A549 (cell line): ENCODE data around the gene ADAMTS15. TPM values are rescaled to one million over a fixed set of nuclear protein-coding genes. Genes with fewer than 3 reads are reported as not detected.

ENCODE experiments used
- ATAC-seq, 2 experiments: fragments of 200-7000 bp in 1 of 2; fragments of >200 bp in 1 of 2; cut with Nextera tagmentation in 1 of 2; cut with Tn5 transposase in 1 of 2; 3 replicates each; pipeline versions ENCODE4 v1.8.0 to v1.9.1; 2018 to 2020; ENCODE audit warnings: mild to moderate bottlenecking in 1 of 2, moderate library complexity in 1 of 2
- CTCF ChIA-PET: fragments of 300-600 bp; sonication (Branson Sonifier 250); formaldehyde crosslinking; extraction: SDS; loops from one replicate; lab custom pipeline; 2021; ENCODE audit warnings: antibody characterized with exemption, inconsistent platforms; lab: Yijun Ruan, JAX
- POLR2A ChIA-PET: fragments of 350-600 bp; formaldehyde crosslinking; extraction: SDS; loops from one replicate; lab custom pipeline; 2021; ENCODE audit warnings: antibody characterized with exemption, inconsistent platforms; lab: Yijun Ruan, JAX
- DNase-seq, 2 experiments: peaks; one replicate each; pipeline versions ENCODE4 v3.0.0 to v3.0.0-alpha.2; 2011 to 2016; ENCODE audit warnings: low read depth in 1 of 2, low spot score in 1 of 2
- FAIRE-seq: peaks from 2 replicates; lab custom pipeline; 2011; peaks lifted over from hg19 to GRCh38; lab: Jason Lieb, UNC
- H3K27ac ChIP-seq, 2 experiments: fragments of >200 bp; sonication (Bioruptor Twin); formaldehyde crosslinking; 3 replicates each; pipeline ENCODE4 v1.5.1; 2016 to 2017
- H3K4me1 ChIP-seq: fragments of >200 bp; sonication (Bioruptor Twin); formaldehyde crosslinking; 3 replicates; pipeline ENCODE4 v1.6.1; 2016
- H3K4me2 ChIP-seq: fragments of >200 bp; sonication (Bioruptor Twin); formaldehyde crosslinking; 3 replicates; pipeline ENCODE4 v1.6.1; 2016
- H3K4me3 ChIP-seq: fragments of >200 bp; sonication (Bioruptor Twin); formaldehyde crosslinking; 3 replicates; pipeline ENCODE4 v1.5.1; 2016
- H3K9me3 ChIP-seq: fragments of >200 bp; sonication (Bioruptor Twin); formaldehyde crosslinking; 3 replicates; pipeline ENCODE4 v1.6.1; 2016
- CBX8 ChIP-seq: fragments of 200-600 bp; sonication (generic); IDR thresholded peaks from 2 replicates; pipeline ENCODE4 v1.6.1; 2016
- HDAC2 ChIP-seq: fragments of 200-600 bp; sonication (generic); IDR thresholded peaks from 2 replicates; pipeline ENCODE4 v1.6.1; 2016
- HEYL ChIP-seq: fragments of 250-450 bp; sonication (Bioruptor Pico); IDR thresholded peaks from 2 replicates; pipeline ENCODE4 v1.8.0; 2021; ENCODE audit warnings: mild to moderate bottlenecking, moderate library complexity
- HOXA7 ChIP-seq: fragments of 250-450 bp; sonication (Bioruptor Pico); IDR thresholded peaks from 2 replicates; pipeline ENCODE4 v1.5.0; 2020; ENCODE audit warnings: mild to moderate bottlenecking, moderate library complexity
- KDM5A ChIP-seq: fragments of 200-600 bp; sonication (generic); IDR thresholded peaks from 2 replicates; pipeline ENCODE4 v1.6.1; 2016; ENCODE audit warnings: antibody characterized with exemption, mild to moderate bottlenecking
- MAFK ChIP-seq: fragments of 450-650 bp; IDR thresholded peaks from 2 replicates; pipeline ENCODE4 v1.6.1; 2014; ENCODE audit not compliant: partially characterized antibody
- MAZ ChIP-seq: fragments of 150-350 bp; IDR thresholded peaks from 2 replicates; pipeline ENCODE4 v1.6.1; 2014; ENCODE audit warnings: antibody characterized with exemption, low read depth, low read length, borderline replicate concordance
- MYC ChIP-seq: IDR thresholded peaks from 2 replicates; pipeline ENCODE4 v1.6.1; 2012; ENCODE audit warnings: mild to moderate bottlenecking, inconsistent platforms, low read length, improper control_type of control experiment, borderline replicate concordance
- NFE2L2 ChIP-seq: fragments of 150-350 bp; conservative IDR thresholded peaks from 2 replicates; pipeline ENCODE4 v1.6.1; 2014; ENCODE audit warnings: low read length
- NPAS2 ChIP-seq: fragments of 250-450 bp; sonication (Bioruptor Pico); IDR thresholded peaks from 2 replicates; pipeline ENCODE4 v1.8.0; 2022; ENCODE audit warnings: mild to moderate bottlenecking, moderate library complexity, borderline replicate concordance
- POLR2AphosphoS2 ChIP-seq: conservative IDR thresholded peaks from 2 replicates; pipeline ENCODE4 v1.6.1; 2012; ENCODE audit warnings: low read length, improper control_type of control experiment, inconsistent platforms
- RAD21 ChIP-seq, 2 experiments: fragments of >200 bp in 1 of 2; sonication (Bioruptor Twin) in 1 of 2; formaldehyde crosslinking in 1 of 2; IDR thresholded peaks in 1 of 2; conservative IDR thresholded peaks in 1 of 2; 2 replicates in 1 of 2; 3 replicates in 1 of 2; pipeline ENCODE4 v1.6.1; 2012 to 2018; ENCODE audit warnings: inconsistent platforms in 1 of 2
- RCOR1 ChIP-seq: fragments of 150-350 bp; IDR thresholded peaks from 2 replicates; pipeline ENCODE4 v1.6.1; 2014; ENCODE audit warnings: antibody characterized with exemption, low read length, low read depth
- SMC3 ChIP-seq: fragments of >200 bp; sonication (Bioruptor Twin); formaldehyde crosslinking; IDR thresholded peaks from 3 replicates; pipeline ENCODE4 v1.6.1; 2018; ENCODE audit warnings: inconsistent platforms
- TP53 ChIP-seq: fragments of 250-450 bp; sonication (Bioruptor Pico); IDR thresholded peaks from 2 replicates; pipeline ENCODE4 v1.5.0; 2021; ENCODE audit warnings: mild to moderate bottlenecking, moderate library complexity
- ZFP36 ChIP-seq: fragments of 450-650 bp; IDR thresholded peaks from 2 replicates; pipeline ENCODE4 v1.6.1; 2014; ENCODE audit warnings: borderline replicate concordance; ENCODE audit not compliant: partially characterized antibody
- ZSCAN20 ChIP-seq: fragments of 250-450 bp; sonication (Bioruptor Pico); IDR thresholded peaks from 2 replicates; pipeline ENCODE4 v1.8.0; 2022; ENCODE audit warnings: mild to moderate bottlenecking, moderate library complexity
- WGBS: methylation state at CpG from one replicate; pipeline ENCODE4 v1.1.6; 2017; ENCODE audit errors: missing lambda C conversion rate; 5-methylcytosine and 5-hydroxymethylcytosine counted together
- polyA plus RNA-seq, 4 experiments: library from polyadenylated mRNA; depleted of rRNA in 3 of 4; stranded (reverse); fragments of >200 nt; fragmentation: RNase III in 1 of 4; extraction: RNeasy Plus Mini Kit Qiagen cat#74134 plus additional on column Dnase treatment in 1 of 4; gene quantifications; 2 replicates in 3 of 4; 3 replicates in 1 of 4; pipeline ENCODE4 v1.2.3, GENCODE V29; 2011 to 2017
- TF ChIP-seq, protein P1 (sequence below): fragments of >200 bp; sonication (Bioruptor Twin); formaldehyde crosslinking; IDR thresholded peaks from 3 replicates; pipeline ENCODE4 v1.6.1; 2016
- TF ChIP-seq, protein P2 (sequence below): fragments of >200 bp; sonication (Bioruptor Twin); formaldehyde crosslinking; IDR thresholded peaks from 3 replicates; pipeline ENCODE4 v1.5.1; 2016
- TF ChIP-seq, protein P3 (sequence below): IDR thresholded peaks from 2 replicates; pipeline ENCODE4 v1.6.1; 2012; ENCODE audit warnings: low read depth, borderline replicate concordance

ADAMTS15 gene
- polyA plus RNA-seq, 2 of the 4 experiments (the other 2 are of a cell fraction): 2.2 to 4.0 TPM

DNA sequence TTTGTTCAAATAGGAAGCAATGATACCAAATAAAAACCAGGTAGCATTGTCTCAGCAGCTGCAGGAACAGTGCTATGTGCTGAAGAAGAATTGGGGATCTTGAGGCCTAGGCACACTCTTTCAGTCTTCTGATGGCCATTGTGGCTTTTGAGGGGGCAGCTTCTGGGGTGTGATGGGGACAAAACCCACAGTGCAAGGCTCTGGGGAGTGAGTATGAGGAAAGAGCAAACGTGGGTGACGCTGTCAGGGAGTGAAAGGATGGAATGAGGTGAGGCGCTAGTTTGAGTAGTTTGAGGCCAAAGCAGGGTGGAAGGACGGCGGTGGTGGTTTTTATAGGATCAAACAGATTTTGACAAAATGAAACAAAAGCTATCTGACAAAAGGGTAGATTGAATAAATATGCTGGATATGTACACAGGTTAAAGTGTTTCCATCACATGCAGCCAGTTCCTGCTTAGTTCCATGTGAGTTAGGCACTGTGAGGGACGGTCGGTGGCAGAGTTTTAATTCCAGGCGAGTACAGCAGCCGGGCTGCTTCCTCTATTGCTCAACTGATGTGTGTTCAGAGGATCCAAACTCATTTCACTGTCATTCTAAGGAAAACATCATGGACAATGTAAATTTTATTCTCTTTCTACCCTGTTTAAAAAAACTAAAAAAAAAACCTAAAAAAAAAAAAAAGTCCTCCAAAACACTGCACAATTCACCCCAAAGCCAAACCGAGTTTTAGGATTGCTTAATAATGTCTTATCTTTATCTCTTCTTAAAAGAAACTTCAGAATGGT, 18.9 kb downstream of the ADAMTS15 start (continued):
- no peak for TF ChIP-seq RCOR1
- TF ChIP-seq SMC3: no peak
- TF ChIP-seq KDM5A: no peak
- TF ChIP-seq MYC: no peak

DNA sequence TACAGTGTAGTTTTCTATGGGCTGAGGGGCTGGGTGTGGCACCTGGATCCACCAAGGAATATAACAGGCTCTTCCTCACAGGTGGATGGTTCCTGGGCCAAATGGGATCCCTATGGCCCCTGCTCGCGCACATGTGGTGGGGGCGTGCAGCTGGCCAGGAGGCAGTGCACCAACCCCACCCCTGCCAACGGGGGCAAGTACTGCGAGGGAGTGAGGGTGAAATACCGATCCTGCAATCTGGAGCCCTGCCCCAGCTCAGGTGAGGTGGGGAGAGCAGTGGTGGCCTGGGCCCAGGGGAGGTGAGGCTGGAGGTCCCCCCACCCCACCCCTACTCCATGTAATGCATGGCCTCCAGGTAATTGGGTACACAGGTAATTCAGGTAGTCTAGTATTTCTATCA, 20.7 kb downstream of the ADAMTS15 start:
- H3K4me2 ChIP-seq: no peak overlapping the region
- TF ChIP-seq, protein P1, sequence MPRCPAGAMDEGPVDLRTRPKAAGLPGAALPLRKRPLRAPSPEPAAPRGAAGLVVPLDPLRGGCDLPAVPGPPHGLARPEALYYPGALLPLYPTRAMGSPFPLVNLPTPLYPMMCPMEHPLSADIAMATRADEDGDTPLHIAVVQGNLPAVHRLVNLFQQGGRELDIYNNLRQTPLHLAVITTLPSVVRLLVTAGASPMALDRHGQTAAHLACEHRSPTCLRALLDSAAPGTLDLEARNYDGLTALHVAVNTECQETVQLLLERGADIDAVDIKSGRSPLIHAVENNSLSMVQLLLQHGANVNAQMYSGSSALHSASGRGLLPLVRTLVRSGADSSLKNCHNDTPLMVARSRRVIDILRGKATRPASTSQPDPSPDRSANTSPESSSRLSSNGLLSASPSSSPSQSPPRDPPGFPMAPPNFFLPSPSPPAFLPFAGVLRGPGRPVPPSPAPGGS: no peak
- TF ChIP-seq ZSCAN20 (CRISPR knock-in tag): no peak
- TF ChIP-seq CBX8: no peak
- TF ChIP-seq HEYL: no peak
- no peak for TF ChIP-seq ZFP36
- no peak for TF ChIP-seq NFE2L2
- TF ChIP-seq MAZ: no peak
- TF ChIP-seq HOXA7: no peak
- TF ChIP-seq HDAC2: no peak
- TF ChIP-seq, protein P2, sequence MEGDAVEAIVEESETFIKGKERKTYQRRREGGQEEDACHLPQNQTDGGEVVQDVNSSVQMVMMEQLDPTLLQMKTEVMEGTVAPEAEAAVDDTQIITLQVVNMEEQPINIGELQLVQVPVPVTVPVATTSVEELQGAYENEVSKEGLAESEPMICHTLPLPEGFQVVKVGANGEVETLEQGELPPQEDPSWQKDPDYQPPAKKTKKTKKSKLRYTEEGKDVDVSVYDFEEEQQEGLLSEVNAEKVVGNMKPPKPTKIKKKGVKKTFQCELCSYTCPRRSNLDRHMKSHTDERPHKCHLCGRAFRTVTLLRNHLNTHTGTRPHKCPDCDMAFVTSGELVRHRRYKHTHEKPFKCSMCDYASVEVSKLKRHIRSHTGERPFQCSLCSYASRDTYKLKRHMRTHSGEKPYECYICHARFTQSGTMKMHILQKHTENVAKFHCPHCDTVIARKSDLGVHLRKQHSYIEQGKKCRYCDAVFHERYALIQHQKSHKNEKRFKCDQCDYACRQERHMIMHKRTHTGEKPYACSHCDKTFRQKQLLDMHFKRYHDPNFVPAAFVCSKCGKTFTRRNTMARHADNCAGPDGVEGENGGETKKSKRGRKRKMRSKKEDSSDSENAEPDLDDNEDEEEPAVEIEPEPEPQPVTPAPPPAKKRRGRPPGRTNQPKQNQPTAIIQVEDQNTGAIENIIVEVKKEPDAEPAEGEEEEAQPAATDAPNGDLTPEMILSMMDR: no peak
- no peak for TF ChIP-seq KDM5A
- no peak for TF ChIP-seq RAD21 (conservative IDR thresholded peaks at IDR 0.05 in 1 of 2, IDR thresholded peaks at IDR 0.05 in 1 of 2)
- TF ChIP-seq MAFK: no peak
- TF ChIP-seq, protein P3, sequence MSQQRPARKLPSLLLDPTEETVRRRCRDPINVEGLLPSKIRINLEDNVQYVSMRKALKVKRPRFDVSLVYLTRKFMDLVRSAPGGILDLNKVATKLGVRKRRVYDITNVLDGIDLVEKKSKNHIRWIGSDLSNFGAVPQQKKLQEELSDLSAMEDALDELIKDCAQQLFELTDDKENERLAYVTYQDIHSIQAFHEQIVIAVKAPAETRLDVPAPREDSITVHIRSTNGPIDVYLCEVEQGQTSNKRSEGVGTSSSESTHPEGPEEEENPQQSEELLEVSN: no peak
- TF ChIP-seq NPAS2: no peak
- no peak for TF ChIP-seq TP53
- TF ChIP-seq, all 56 proteins: peak for 0
- WGBS: 92% methylated on average over 4 of the region's 6 CpGs
- DNase-seq (no peak), ATAC-seq (no peak), FAIRE-seq (no peak)
- ChIA-PET CTCF (no interaction called here), POLR2A (no interaction called here)
- Histone ChIP-seq H3K4me1 (no peaks in the 10 kb centered on the region), H3K9me3 (no peaks in the 10 kb centered on the region), H3K4me3 (no peak overlapping the region), H3K27ac (no peak overlapping the region)

DNA sequence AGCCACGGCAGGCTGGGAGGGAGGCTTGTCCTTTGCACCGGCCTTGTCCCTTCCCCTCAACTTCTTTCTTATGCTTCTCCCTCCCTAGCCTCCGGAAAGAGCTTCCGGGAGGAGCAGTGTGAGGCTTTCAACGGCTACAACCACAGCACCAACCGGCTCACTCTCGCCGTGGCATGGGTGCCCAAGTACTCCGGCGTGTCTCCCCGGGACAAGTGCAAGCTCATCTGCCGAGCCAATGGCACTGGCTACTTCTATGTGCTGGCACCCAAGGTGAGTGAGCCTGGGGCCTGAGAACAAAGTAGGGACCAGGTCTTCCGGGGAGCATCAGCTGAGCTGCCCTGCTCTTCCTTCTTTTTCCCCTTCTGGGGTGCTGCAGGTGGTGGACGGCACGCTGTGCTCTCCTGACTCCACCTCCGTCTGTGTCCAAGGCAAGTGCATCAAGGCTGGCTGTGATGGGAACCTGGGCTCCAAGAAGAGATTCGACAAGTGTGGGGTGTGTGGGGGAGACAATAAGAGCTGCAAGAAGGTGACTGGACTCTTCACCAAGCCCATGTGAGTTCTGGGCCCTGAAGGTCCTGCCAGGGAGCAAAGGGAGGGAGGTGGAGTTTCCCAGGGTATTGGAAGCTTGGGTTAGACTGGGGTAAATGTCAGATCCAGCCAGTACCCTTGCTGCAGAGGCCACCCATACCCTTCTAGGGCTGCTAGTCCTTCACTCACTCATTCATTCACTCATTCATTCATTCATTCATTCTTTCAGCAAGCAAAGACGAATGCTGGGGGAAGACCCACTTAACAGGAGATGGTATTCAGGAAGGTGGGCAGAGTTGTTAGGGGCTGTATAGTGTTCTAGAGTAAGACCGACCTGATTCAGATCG, 22.6 kb downstream of the ADAMTS15 start:
- Histone ChIP-seq H3K4me2 (no peak overlapping the region), H3K4me1 (no peaks in the 10 kb centered on the region), H3K27ac (no peak overlapping the region), H3K4me3 (no peak overlapping the region)
- WGBS: 82% methylated on average over 10 of the region's 20 CpGs
- no peak for FAIRE-seq
- POLR2A ChIA-PET: no interaction called here
- no peak for ATAC-seq
- no peak for TF ChIP-seq POLR2AphosphoS2
- TF ChIP-seq, all 56 proteins: peak for 0
- DNase-seq: no peak
- CTCF ChIA-PET: interaction anchor here (1.0 to 1.3 kb wide), 3 partner anchors 8 to 28 kb away, joined by 3 read pairs; no protein-coding TSS in a partner anchor
- H3K9me3 ChIP-seq: no peaks in the 10 kb centered on the region
